ENCODE measurements around the gene HRH3.

Gene HRH3

DNA sequence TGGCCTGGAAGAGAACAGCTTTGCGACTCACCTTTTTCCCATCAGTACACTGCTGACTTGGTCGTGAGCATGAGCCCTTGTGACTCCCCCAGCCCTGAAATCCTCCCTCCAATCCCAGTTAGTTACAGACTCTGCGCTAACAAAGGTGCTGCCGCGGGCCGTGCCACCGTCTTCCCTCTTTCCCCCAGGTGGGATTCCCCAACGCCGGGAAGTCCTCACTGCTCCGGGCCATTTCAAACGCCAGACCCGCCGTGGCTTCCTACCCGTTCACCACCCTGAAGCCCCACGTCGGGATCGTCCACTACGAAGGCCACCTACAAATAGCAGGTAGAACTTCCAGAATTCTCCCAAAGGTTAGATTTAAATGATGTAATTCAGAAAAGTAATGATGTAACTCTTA, 21.1 kb downstream of the HRH3 start:
- H3K27ac ChIP-seq (ENCODE audit: extremely low read depth, low read depth, low read length): no peak overlapping the region
- no peaks in the 10 kb centered on the region for H3K9me3 ChIP-seq (ENCODE audit: control insufficient read depth, insufficient read depth, low read depth, low read length)
- H3K36me3 ChIP-seq (ENCODE audit: control insufficient read depth in 2 of 2, insufficient read depth in 1 of 2, low read length in 2 of 2): peaks cover 14 to 73% of the 10 kb centered on the region in 2 experiments
- H3K4me1 ChIP-seq (ENCODE audit: control insufficient read depth, insufficient read depth, low read length): no peaks in the 10 kb centered on the region
- POLR2A ChIA-PET: interaction anchor here (0.6 kb wide), 1 partner anchor 106 kb away, joined by 3 read pairs; no protein-coding TSS in a partner anchor
- CTCF ChIA-PET: no interaction called here
- no peak for TF ChIP-seq ZFP3 (tag by site-specific recombination; IDR thresholded peaks at IDR 0.05; ENCODE audit: low read depth)
- no peak for TF ChIP-seq ZNF629 (tag by site-specific recombination; IDR thresholded peaks at IDR 0.05)
- TF ChIP-seq ZNF837 (tag by site-specific recombination; IDR thresholded peaks at IDR 0.05): no peak
- TF ChIP-seq ZBTB7A (tag by site-specific recombination; IDR thresholded peaks at IDR 0.05; ENCODE audit: low read depth): no peak
- TF ChIP-seq RBAK (tag by site-specific recombination; IDR thresholded peaks at IDR 0.05): no peak
- no peak for TF ChIP-seq YY1 (tag by site-specific recombination; IDR thresholded peaks at IDR 0.05)
- no peak for TF ChIP-seq GLI2 (tag by site-specific recombination; IDR thresholded peaks at IDR 0.05; ENCODE audit: borderline replicate concordance, low read depth)
- TF ChIP-seq, protein P1, sequence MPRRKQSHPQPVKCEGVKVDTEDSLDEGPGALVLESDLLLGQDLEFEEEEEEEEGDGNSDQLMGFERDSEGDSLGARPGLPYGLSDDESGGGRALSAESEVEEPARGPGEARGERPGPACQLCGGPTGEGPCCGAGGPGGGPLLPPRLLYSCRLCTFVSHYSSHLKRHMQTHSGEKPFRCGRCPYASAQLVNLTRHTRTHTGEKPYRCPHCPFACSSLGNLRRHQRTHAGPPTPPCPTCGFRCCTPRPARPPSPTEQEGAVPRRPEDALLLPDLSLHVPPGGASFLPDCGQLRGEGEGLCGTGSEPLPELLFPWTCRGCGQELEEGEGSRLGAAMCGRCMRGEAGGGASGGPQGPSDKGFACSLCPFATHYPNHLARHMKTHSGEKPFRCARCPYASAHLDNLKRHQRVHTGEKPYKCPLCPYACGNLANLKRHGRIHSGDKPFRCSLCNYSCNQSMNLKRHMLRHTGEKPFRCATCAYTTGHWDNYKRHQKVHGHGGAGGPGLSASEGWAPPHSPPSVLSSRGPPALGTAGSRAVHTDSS (tag by site-specific recombination; IDR thresholded peaks at IDR 0.05): no peak
- H3K4me3 ChIP-seq (ENCODE audit: low read depth, low read length): no peak overlapping the region

DNA sequence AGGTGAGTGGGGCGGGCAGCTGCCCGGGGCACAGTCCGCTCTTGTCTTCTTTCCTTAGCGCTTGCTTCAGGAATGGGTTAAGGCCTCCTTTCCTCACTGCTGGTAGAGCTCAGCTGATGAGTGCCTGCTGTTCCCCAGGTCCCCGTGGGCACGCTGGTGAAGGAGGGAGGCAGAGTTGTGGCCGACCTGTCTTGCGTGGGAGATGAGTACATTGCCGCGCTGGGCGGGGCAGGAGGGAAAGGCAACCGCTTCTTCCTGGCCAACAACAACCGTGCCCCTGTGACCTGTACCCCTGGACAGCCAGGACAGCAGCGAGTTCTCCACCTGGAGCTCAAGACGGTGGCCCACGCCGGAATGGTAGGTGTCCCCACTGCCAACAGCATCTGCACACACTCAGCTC, 21.6 kb downstream of the HRH3 start:
- CTCF ChIA-PET: no interaction called here
- H3K36me3 ChIP-seq (ENCODE audit: control insufficient read depth in 2 of 2, insufficient read depth in 1 of 2, low read length in 2 of 2): peaks cover 14 to 76% of the 10 kb centered on the region in 2 experiments

DNA sequence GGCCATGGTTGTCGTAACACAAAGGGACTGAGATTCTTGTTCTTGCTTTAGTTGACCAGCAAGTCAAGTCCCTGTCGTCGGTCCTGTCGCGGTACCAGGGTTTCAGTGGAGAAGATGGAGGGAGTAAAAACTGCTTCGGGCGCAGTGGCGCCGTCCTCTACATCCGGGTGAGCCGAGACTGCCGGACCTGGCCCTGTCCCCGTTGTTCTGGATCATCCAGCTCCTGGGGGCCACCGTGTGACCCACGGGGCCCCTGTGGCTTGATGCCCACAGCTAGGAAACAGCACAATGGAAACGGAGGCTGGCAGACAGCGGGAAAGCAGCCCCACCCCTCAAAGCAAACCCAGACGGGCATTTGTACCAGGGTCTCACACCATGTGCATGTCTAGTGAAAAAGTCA, 22.3 kb downstream of the HRH3 start:
- H3K36me3 ChIP-seq (ENCODE audit: control insufficient read depth in 2 of 2, insufficient read depth in 1 of 2, low read length in 2 of 2): peaks cover 14 to 77% of the 10 kb centered on the region in 2 experiments
- ChIA-PET POLR2A (no interaction called here), CTCF (interaction anchor here (0.6 kb wide), 1 partner anchor 208 kb away, joined by 3 read pairs; no protein-coding TSS in a partner anchor)
- no peak overlapping the region for H3K4me3 ChIP-seq (ENCODE audit: low read depth, low read length)
- H3K27ac ChIP-seq (ENCODE audit: extremely low read depth, low read depth, low read length): no peak overlapping the region
- H3K9me3 ChIP-seq (ENCODE audit: control insufficient read depth, insufficient read depth, low read depth, low read length): no peaks in the 10 kb centered on the region
- no peak for TF ChIP-seq ZNF302 (tag by site-specific recombination; IDR thresholded peaks at IDR 0.05; ENCODE audit: low read depth)
- TF ChIP-seq OVOL3 (tag by site-specific recombination; IDR thresholded peaks at IDR 0.05): no peak
- TF ChIP-seq ZNF211 (tag by site-specific recombination; IDR thresholded peaks at IDR 0.05; ENCODE audit: low read depth): no peak
- TF ChIP-seq, protein P2, sequence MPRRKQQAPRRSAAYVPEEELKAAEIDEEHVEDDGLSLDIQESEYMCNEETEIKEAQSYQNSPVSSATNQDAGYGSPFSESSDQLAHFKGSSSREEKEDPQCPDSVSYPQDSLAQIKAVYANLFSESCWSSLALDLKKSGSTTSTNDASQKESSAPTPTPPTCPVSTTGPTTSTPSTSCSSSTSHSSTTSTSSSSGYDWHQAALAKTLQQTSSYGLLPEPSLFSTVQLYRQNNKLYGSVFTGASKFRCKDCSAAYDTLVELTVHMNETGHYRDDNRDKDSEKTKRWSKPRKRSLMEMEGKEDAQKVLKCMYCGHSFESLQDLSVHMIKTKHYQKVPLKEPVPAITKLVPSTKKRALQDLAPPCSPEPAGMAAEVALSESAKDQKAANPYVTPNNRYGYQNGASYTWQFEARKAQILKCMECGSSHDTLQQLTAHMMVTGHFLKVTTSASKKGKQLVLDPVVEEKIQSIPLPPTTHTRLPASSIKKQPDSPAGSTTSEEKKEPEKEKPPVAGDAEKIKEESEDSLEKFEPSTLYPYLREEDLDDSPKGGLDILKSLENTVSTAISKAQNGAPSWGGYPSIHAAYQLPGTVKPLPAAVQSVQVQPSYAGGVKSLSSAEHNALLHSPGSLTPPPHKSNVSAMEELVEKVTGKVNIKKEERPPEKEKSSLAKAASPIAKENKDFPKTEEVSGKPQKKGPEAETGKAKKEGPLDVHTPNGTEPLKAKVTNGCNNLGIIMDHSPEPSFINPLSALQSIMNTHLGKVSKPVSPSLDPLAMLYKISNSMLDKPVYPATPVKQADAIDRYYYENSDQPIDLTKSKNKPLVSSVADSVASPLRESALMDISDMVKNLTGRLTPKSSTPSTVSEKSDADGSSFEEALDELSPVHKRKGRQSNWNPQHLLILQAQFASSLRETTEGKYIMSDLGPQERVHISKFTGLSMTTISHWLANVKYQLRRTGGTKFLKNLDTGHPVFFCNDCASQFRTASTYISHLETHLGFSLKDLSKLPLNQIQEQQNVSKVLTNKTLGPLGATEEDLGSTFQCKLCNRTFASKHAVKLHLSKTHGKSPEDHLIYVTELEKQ (tag by site-specific recombination; IDR thresholded peaks at IDR 0.05; ENCODE audit: borderline replicate concordance): no peak
- no peak for TF ChIP-seq ZBTB48 (tag by site-specific recombination; IDR thresholded peaks at IDR 0.05)
- no peak for TF ChIP-seq KLF8 (tag by site-specific recombination; IDR thresholded peaks at IDR 0.05)
- no peak for TF ChIP-seq ZFP41 (tag by site-specific recombination; IDR thresholded peaks at IDR 0.05; ENCODE audit: borderline replicate concordance)
- TF ChIP-seq SCRT2 (tag by site-specific recombination; IDR thresholded peaks at IDR 0.05): no peak
- no peak for TF ChIP-seq ZNF175 (tag by site-specific recombination; IDR thresholded peaks at IDR 0.05)
- TF ChIP-seq GLIS2 (tag by site-specific recombination; IDR thresholded peaks at IDR 0.05): no peak
- no peaks in the 10 kb centered on the region for H3K4me1 ChIP-seq (ENCODE audit: control insufficient read depth, insufficient read depth, low read length)

More for the DNA sequence above, 21.6 kb downstream of the HRH3 start:
- TF ChIP-seq, protein P3, sequence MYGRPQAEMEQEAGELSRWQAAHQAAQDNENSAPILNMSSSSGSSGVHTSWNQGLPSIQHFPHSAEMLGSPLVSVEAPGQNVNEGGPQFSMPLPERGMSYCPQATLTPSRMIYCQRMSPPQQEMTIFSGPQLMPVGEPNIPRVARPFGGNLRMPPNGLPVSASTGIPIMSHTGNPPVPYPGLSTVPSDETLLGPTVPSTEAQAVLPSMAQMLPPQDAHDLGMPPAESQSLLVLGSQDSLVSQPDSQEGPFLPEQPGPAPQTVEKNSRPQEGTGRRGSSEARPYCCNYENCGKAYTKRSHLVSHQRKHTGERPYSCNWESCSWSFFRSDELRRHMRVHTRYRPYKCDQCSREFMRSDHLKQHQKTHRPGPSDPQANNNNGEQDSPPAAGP (tag by site-specific recombination; IDR thresholded peaks at IDR 0.05): no peak
- TF ChIP-seq ZNF202 (tag by site-specific recombination; IDR thresholded peaks at IDR 0.05; ENCODE audit: borderline replicate concordance) (no peak), ZFP3 (tag by site-specific recombination; IDR thresholded peaks at IDR 0.05; ENCODE audit: low read depth) (no peak), ZNF76 (tag by site-specific recombination; IDR thresholded peaks at IDR 0.05; ENCODE audit: borderline replicate concordance, low read depth) (no peak), ZNF157 (tag by site-specific recombination; IDR thresholded peaks at IDR 0.05) (no peak), ZNF555 (tag by site-specific recombination; conservative IDR thresholded peaks at IDR 0.05) (no peak), IKZF3 (tag by site-specific recombination; IDR thresholded peaks at IDR 0.05) (no peak), MYNN (tag by site-specific recombination; IDR thresholded peaks at IDR 0.05; ENCODE audit: borderline replicate concordance) (no peak), ZNF155 (tag by site-specific recombination; IDR thresholded peaks at IDR 0.05) (no peak)
- TF ChIP-seq, protein P4, sequence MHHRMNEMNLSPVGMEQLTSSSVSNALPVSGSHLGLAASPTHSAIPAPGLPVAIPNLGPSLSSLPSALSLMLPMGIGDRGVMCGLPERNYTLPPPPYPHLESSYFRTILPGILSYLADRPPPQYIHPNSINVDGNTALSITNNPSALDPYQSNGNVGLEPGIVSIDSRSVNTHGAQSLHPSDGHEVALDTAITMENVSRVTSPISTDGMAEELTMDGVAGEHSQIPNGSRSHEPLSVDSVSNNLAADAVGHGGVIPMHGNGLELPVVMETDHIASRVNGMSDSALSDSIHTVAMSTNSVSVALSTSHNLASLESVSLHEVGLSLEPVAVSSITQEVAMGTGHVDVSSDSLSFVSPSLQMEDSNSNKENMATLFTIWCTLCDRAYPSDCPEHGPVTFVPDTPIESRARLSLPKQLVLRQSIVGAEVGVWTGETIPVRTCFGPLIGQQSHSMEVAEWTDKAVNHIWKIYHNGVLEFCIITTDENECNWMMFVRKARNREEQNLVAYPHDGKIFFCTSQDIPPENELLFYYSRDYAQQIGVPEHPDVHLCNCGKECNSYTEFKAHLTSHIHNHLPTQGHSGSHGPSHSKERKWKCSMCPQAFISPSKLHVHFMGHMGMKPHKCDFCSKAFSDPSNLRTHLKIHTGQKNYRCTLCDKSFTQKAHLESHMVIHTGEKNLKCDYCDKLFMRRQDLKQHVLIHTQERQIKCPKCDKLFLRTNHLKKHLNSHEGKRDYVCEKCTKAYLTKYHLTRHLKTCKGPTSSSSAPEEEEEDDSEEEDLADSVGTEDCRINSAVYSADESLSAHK (tag by site-specific recombination; IDR thresholded peaks at IDR 0.05): no peak
- H3K4me1 ChIP-seq (ENCODE audit: control insufficient read depth, insufficient read depth, low read length): no peaks in the 10 kb centered on the region
- POLR2A ChIA-PET: no interaction called here
- no peaks in the 10 kb centered on the region for H3K9me3 ChIP-seq (ENCODE audit: control insufficient read depth, insufficient read depth, low read depth, low read length)
- no peak overlapping the region for H3K27ac ChIP-seq (ENCODE audit: extremely low read depth, low read depth, low read length)
- H3K4me3 ChIP-seq (ENCODE audit: low read depth, low read length): no peak overlapping the region

All from HEK293 (cell line).